Activated naive CD4-positive, alpha-beta T cell treated with anti-CD3 and anti-CD28 coated beads, Interleukin-2, amount 10 ng/mL, durations not matched to agents 7 days and 5 days (primary cell): ENCODE data around the gene CTCFL.
"Not testable (repeated sequence)": the region's sequence is repeated elsewhere in the genome, so short reads cannot be mapped to it uniquely, and the experiment has no call there.

Experiments
- CTCF ChIA-PET: fragments of 350-600 bp; sonication (Branson Sonifier 250); formaldehyde crosslinking; loops from one replicate; lab custom pipeline; 2021; ENCODE audit warnings: antibody characterized with exemption; lab: Charles Lee
- DNase-seq: peaks from one replicate; pipeline ENCODE4 v3.0.0-alpha.2; 2020
- H3K27ac Mint-ChIP-seq: one replicate; pipeline ENCODE4 v1.8.0; 2021; ENCODE audit warnings: mild to moderate bottlenecking, moderate library complexity, mixed read lengths
- H3K27me3 Mint-ChIP-seq: one replicate; pipeline ENCODE4 v1.8.0; 2021; ENCODE audit warnings: mild to moderate bottlenecking, mixed read lengths
- H3K36me3 Mint-ChIP-seq: one replicate; pipeline ENCODE4 v1.8.0; 2021; ENCODE audit warnings: mixed read lengths
- H3K4me1 Mint-ChIP-seq: one replicate; pipeline ENCODE4 v1.8.0; 2021; ENCODE audit warnings: mixed read lengths
- H3K4me3 Mint-ChIP-seq: one replicate; pipeline ENCODE4 v1.8.0; 2021; ENCODE audit warnings: mild to moderate bottlenecking, moderate library complexity, mixed read lengths
- H3K9me3 Mint-ChIP-seq: one replicate; pipeline ENCODE4 v1.8.0; 2021; ENCODE audit warnings: mixed read lengths

The CTCFL gene

DNA sequence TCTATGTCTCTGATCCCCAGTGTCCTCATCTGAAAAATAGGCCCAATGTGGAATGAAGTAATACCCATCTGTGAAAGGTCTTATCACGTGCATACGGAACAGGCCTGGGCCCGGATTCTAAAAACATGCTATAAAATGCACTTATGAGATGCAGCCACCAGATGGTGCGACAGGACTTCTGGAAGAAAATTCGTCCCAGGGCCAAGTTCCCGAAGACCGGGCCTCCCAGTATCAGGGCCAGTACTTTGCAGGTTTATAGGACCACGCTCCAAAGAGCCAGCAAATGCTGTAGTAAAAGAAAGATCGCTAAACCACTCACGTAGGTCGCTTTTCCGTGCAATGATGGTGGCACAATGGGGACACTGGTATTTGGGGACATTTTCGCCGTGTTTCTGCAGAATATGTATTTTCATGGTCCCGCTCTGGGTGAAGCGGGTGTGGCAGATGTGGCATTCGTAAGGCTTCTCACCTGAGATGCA, 10.6 kb downstream of the CTCFL start:
- H3K36me3 Mint-ChIP-seq, result no peaks in the 10 kb centered on the region
- no peak overlapping the region for H3K27ac Mint-ChIP-seq
- peak; percentile 53 for DNase-seq
- H3K4me1 Mint-ChIP-seq, result no peaks in the 10 kb centered on the region
- H3K9me3 Mint-ChIP-seq, result no peaks in the 10 kb centered on the region
- peaks cover 16% of the 10 kb centered on the region for H3K27me3 Mint-ChIP-seq
- CTCF ChIA-PET, result interaction anchor here (1.1 to 3.0 kb wide), 5 partner anchors 9 to 693 kb away, joined by 3 to 22 read pairs (median 3); no protein-coding TSS in a partner anchor
- H3K4me3 Mint-ChIP-seq, result no peak overlapping the region

DNA sequence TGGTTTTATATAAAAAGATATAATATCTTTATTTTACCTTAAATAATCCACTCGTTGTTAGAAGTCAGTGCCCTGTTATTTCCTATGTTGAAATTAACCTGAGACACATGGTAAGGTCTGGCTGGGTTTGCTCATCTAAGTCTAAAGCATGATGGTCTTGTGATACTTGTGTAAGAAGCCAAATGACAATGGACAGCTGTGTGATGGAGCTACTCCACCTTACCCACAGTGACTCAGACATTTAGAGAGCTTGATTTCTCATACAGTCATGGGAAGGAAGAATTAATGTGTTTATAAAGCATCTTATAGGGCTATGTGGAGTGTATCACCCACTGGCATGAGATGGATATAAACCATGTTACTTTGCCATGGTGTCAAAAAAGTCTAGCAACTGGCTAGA, 11.7 kb downstream of the CTCFL start:
- Mint-ChIP-seq H3K9me3 (no peaks in the 10 kb centered on the region), H3K36me3 (no peaks in the 10 kb centered on the region), H3K4me3 (no peak overlapping the region), H3K4me1 (no peaks in the 10 kb centered on the region), H3K27ac (no peak overlapping the region), H3K27me3 (peaks cover 28% of the 10 kb centered on the region)
- CTCF ChIA-PET, result interaction anchor here (1.4 to 1.8 kb wide), 3 partner anchors 11 to 82 kb away, joined by 3 to 8 read pairs (median 5); no protein-coding TSS in a partner anchor
- no peak for DNase-seq

DNA sequence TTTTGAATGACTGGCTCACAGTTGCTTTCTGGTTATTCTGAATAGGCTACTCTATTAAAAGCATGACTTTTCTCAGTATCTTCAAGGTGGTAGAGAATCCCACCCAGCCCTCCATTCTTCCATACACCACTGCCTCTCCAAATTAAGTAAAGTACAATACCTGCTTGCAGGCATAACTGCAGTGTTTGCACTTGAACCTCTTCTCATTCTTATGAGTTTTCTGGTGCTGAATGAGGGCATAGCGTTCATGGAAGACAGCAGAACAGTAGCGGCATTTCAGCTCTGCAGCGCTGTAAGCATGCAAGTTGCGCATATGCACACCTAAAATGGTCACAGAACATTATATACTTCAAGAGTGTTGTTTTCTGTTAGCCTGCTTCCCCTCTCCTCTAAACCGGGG, 12.5 kb downstream of the CTCFL start:
- Mint-ChIP-seq H3K4me1 (no peaks in the 10 kb centered on the region), H3K27ac (no peak overlapping the region), H3K36me3 (no peaks in the 10 kb centered on the region), H3K4me3 (no peak overlapping the region), H3K9me3 (no peaks in the 10 kb centered on the region), H3K27me3 (peaks cover 33% of the 10 kb centered on the region)
- CTCF ChIA-PET, result interaction anchor here (0.6 to 1.7 kb wide), 3 partner anchors 10 to 474 kb away, joined by 3 to 5 read pairs (median 3); no protein-coding TSS in a partner anchor
- no peak for DNase-seq

DNA sequence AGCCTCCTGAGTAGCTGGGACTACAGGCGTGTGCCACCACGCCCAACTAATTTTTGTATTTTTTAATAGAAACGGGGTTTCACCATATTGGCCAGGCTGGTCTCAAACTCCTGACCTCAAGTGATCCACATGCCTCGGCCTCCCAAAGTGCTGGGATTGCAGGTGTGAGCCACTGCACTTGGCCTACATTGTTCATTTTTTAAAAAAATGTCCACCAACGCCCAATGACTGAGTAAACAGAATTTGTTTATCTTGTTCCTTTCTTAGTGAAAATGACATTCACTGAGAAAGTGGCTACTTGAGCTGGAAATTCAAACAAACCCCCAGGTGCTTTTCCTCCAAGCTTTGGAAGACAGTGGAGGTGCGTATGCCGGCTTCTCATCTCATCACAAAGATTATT, 13.2 kb downstream of the CTCFL start:
- peaks cover 39% of the 10 kb centered on the region for H3K27me3 Mint-ChIP-seq
- not testable (repeated sequence) for H3K9me3 Mint-ChIP-seq, H3K4me3 Mint-ChIP-seq, H3K36me3 Mint-ChIP-seq, H3K27ac Mint-ChIP-seq, H3K4me1 Mint-ChIP-seq, DNase-seq
- CTCF ChIA-PET, result interaction anchor here (0.6 to 1.3 kb wide), 2 partner anchors 85 to 475 kb away, joined by 3 read pairs; no protein-coding TSS in a partner anchor

DNA sequence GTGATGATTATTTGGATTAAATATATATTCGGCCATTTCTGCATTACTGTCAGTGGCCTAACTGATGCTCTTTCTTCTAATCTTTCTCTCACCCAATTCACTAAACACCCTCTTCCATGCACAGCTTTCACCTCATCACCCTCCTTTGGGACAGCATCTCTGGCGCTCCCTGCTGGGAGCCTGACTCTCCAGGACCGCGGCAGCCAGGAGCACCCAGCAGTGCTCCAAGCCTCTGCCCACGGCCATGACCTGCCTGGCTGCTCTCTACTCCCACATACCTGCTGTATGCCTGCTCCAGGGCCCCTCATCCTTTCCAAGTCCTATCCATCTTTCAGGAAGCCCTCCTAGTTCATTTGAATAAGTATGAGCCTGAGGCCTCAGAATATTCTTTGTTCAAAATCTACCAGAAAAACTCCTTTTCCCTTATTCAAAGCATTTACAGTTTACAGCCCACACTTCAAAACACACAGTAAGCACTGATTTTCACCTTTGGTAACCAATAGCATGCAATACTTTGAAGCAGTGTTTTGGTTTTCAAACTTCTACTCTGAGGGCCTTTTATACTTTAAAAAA, 15.2 kb downstream of the CTCFL start:
- CTCF ChIA-PET, result no interaction called here
- H3K9me3 Mint-ChIP-seq, result no peaks in the 10 kb centered on the region

DNA sequence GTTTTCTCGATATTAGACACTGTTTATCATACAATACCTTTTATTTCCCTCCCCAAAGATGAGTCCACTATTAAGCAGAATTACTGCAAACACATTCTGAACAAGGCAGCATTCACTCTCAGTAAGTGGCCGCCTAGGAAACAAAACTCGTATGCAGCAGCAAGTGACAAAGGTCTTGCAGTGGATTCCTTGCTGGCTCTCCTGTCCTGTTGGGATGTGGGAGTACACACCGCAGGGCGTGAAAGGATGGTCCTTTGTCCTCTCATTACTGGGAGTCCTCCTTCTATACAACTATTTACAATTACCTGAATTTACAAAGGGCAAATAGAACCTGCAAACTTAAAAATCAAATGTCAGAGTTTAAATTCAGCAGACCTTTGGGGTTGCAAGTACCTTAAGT, 16.1 kb downstream of the CTCFL start:
- Mint-ChIP-seq H3K27me3 (peaks cover 53% of the 10 kb centered on the region), H3K9me3 (no peaks in the 10 kb centered on the region), H3K36me3 (no peaks in the 10 kb centered on the region), H3K4me1 (no peaks in the 10 kb centered on the region), H3K4me3 (no peak overlapping the region), H3K27ac (no peak overlapping the region)
- CTCF ChIA-PET, result interaction anchor here (1.0 kb wide), 1 partner anchor 119 kb away, joined by 3 read pairs; no protein-coding TSS in a partner anchor
- DNase-seq, result no peak

More for the DNA sequence above, 15.2 kb downstream of the CTCFL start:
- Mint-ChIP-seq H3K4me1 (no peaks in the 10 kb centered on the region), H3K36me3 (no peaks in the 10 kb centered on the region), H3K4me3 (no peak overlapping the region), H3K27me3 (peaks cover 50% of the 10 kb centered on the region), H3K27ac (no peak overlapping the region)
- peak; percentile 31 for DNase-seq

DNA sequence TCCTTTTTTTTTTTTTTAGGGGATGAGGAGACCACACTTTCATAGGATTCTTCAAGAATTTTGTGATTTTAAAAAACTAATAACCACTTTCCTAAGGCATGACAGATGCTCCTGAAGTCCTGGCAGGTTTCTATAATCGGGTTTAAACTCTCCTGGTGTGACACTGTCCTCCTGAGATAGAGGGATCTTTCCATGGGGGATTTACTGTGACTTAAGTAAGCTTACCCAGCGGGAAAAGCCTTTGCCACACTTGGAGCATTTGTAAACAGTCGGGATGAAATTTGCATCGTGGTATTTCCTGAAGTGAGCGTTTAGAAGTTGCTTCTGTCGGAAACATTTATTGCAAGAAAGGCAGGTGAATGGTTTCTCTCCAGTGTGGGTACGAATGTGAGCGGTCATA, 16.6 kb downstream of the CTCFL start:
- Mint-ChIP-seq H3K27ac (no peak overlapping the region), H3K9me3 (no peaks in the 10 kb centered on the region), H3K27me3 (peaks cover 57% of the 10 kb centered on the region), H3K4me3 (no peak overlapping the region), H3K4me1 (no peaks in the 10 kb centered on the region), H3K36me3 (no peaks in the 10 kb centered on the region)
- no peak for DNase-seq
- CTCF ChIA-PET, result interaction anchor here (0.9 to 1.0 kb wide), 2 partner anchors 119 to 121 kb away, joined by 3 read pairs; no protein-coding TSS in a partner anchor

DNA sequence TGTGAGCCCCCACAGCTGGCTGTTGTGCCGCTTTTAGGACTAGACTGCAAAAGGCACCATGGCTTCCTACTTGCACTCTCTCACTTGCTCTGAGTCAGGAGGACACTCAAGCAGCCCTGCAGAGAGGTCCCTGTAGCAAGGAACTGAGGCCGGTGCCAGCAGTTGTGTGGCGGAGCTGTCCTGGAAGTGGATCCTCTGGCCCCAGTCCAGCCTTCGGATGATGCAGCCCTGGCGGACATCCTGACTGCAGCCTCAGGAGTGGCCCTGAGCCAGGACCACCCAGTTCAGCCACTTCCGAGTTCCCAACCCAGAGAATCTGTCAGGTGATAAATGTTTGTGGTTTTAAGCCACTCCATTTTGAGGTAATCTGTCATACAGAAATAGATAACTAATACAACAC, 17.5 kb downstream of the CTCFL start:
- no peak overlapping the region for H3K4me3 Mint-ChIP-seq
- H3K36me3 Mint-ChIP-seq, result no peaks in the 10 kb centered on the region
- H3K9me3 Mint-ChIP-seq, result no peaks in the 10 kb centered on the region
- no peaks in the 10 kb centered on the region for H3K4me1 Mint-ChIP-seq
- peaks cover 66% of the 10 kb centered on the region for H3K27me3 Mint-ChIP-seq
- CTCF ChIA-PET, result interaction anchor here (0.9 to 1.1 kb wide), 2 partner anchors 8 to 120 kb away, joined by 3 read pairs; no protein-coding TSS in a partner anchor
- DNase-seq, result no peak
- H3K27ac Mint-ChIP-seq, result no peak overlapping the region

DNA sequence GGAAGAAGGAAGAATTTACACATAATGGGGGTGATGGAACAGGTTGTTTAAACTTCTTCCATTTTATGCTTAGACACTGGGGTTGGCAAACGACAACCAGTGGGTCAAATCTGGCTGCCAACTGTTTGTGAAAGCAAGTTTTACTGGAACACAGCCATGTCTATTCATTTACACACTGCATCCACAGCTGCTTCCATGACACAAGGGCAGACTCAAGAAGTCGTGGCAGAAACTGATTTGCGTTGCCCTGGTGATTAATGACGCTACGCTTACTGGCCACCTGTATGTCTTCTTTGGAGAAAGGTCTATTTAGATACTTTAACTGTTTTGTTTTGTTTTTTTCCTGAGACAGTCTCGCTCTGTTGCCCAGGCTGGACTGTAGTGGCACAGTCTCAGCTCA, 19.0 kb downstream of the CTCFL start:
- H3K4me3 Mint-ChIP-seq, result no peak overlapping the region
- no peaks in the 10 kb centered on the region for H3K9me3 Mint-ChIP-seq
- CTCF ChIA-PET, result interaction anchor here (1.1 to 1.3 kb wide), 2 partner anchors 10 to 90 kb away, joined by 3 to 4 read pairs; no protein-coding TSS in a partner anchor
- no peaks in the 10 kb centered on the region for H3K4me1 Mint-ChIP-seq
- peaks cover 80% of the 10 kb centered on the region for H3K27me3 Mint-ChIP-seq
- H3K27ac Mint-ChIP-seq, result no peak overlapping the region
- no peaks in the 10 kb centered on the region for H3K36me3 Mint-ChIP-seq
- DNase-seq, result no peak

DNA sequence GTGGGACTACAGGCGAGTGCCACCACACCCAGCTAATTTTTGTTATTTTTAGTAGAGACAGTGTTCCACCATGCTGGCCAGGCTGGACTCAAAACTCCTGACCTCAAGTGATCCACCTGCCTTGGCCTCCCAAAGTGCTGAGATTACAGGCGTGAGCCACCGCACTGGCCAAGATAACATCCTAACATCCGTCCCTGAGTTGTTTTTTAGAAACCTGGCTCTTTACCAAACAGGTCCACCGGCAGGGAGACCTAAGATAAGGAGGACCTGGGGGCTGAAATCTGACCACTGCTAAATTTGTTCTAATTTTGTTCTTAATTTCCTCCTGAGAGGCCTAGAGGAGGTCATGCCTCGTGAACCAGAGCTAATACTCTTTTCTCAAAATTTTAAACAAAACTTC, 20.5 kb downstream of the CTCFL start:
- Mint-ChIP-seq H3K27me3 (peaks cover 88% of the 10 kb centered on the region), H3K27ac (no peak overlapping the region), H3K4me1 (no peaks in the 10 kb centered on the region), H3K4me3 (no peak overlapping the region), H3K36me3 (no peaks in the 10 kb centered on the region), H3K9me3 (no peaks in the 10 kb centered on the region)
- CTCF ChIA-PET, result interaction anchor here (0.7 to 1.0 kb wide), 2 partner anchors 11 to 92 kb away, joined by 3 read pairs; no protein-coding TSS in a partner anchor
- no peak for DNase-seq

DNA sequence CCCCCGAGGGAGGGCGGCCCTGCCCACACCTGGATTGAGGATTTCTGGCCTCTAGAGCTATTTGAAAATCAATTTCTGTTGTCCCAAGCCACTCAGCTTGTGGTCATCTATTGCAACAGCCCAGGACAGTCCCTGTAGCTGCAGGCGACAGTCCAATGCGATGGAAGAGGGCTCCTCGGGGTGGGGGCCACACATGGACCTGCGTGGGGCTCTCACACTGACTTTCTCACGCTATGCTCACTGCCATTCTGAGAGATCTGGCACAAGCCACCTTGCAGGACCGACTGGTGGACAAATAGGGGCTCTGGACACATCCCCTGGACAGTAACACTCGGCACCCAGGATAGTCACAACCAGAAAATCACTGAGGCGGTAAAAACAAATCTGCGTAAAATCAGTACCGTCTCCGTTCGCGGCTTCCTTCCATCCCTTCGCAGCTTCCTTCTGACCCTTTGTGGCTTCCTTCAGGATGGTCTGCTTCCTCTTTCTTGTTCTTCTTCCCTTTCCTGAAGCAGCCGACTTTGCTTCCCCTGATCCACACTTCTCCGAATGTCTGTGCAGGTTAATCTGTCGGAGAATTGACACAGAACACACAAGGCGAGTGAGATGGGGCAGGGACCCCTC, 21.8 kb downstream of the CTCFL start:
- no peak for DNase-seq
- no peak overlapping the region for H3K4me3 Mint-ChIP-seq
- CTCF ChIA-PET, result interaction anchor here (1.2 to 1.8 kb wide), 2 partner anchors 10 to 30 kb away, joined by 3 to 5 read pairs; no protein-coding TSS in a partner anchor
- H3K27ac Mint-ChIP-seq, result no peak overlapping the region
- peaks cover 89% of the 10 kb centered on the region for H3K27me3 Mint-ChIP-seq
- no peaks in the 10 kb centered on the region for H3K9me3 Mint-ChIP-seq
- H3K36me3 Mint-ChIP-seq, result no peaks in the 10 kb centered on the region
- peaks cover 7% of the 10 kb centered on the region for H3K4me1 Mint-ChIP-seq

DNA sequence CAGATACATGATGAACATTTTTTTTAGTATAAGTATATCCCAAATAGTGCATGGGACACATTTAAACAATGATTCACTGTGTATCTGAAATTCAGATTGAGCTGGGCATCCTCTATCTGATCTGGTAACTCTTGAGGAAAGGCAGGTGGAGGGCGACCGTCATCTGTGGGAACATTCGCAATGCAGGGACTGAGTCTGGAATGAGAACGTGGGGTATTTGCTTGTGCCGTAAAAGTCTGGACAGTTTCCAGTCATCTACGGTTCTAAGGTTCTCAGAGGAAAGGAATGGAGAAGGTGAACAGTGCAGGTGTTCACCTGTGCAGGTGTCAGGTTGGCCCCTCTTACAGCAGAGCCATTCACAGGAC, 22.6 kb downstream of the CTCFL start:
- no peaks in the 10 kb centered on the region for H3K36me3 Mint-ChIP-seq
- CTCF ChIA-PET, result interaction anchor here (1.2 to 1.8 kb wide), 2 partner anchors 11 to 29 kb away, joined by 3 to 5 read pairs; no protein-coding TSS in a partner anchor
- no peak overlapping the region for H3K4me3 Mint-ChIP-seq
- peaks cover 86% of the 10 kb centered on the region for H3K27me3 Mint-ChIP-seq
- H3K9me3 Mint-ChIP-seq, result no peaks in the 10 kb centered on the region
- H3K27ac Mint-ChIP-seq, result no peak overlapping the region
- peaks cover 9% of the 10 kb centered on the region for H3K4me1 Mint-ChIP-seq
- no peak for DNase-seq

DNA sequence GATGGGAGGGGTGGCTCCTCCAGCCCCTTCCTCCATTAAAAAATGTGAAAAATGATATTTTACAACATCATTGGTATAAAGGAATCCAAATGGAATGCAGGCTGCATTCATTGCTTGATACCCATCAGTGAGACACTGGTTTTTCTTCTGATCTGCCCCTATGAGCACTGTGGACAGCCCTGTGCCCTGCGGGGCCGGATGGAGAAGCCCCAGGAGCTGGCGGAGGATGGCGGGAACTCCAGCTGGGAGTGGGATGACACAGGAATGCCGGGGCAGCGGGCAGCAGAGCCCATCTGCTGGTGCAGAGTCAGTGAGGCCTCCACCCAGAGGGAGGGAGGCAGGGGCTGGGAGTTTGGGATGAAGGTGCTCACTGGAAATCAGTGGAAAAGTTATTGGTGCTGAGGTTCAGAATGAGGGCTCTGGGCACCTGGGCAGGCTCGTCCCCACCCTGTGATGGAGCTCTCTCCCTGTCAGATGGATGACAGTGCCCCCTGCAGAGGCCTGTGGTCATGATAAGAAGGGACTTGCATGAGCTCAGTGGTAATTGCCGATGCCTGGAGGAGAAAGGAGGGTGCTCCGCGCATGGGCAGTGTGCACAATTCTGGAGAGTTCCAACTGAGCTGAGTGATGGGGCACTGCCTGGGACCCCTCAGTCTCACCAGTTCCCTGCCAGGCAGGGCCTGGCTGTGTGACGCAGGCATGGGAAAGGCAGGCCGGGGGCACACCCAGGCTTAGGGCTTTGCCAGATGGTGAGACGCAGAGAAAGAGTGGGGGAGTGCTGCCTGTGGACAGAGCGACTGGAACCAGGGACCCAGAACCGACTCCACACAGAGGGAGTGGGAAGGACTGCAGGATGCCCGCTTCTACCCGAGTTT, 23.2 kb downstream of the CTCFL start:
- H3K27me3 Mint-ChIP-seq, result peaks cover 86% of the 10 kb centered on the region

DNA sequence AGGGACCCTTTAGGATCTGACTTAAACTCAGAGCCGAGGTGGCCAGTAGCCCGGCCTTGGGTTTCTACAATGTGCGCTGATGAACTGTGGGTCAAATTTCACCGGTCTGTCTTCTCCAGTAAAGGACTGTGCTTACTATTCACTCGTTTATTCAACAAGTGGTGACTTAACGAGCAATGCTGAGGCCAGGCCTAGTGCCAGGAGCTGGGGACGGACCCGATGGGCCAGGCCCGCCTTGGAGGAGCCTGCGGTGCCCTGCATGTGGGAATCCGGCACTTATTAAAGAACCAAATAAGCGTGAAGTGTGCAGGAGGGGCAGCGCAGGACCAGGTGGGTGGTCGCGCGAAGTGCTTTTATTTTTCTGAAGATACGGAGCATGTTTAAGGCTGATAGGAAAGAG, 24.0 kb downstream of the CTCFL start:
- no peak overlapping the region for H3K4me3 Mint-ChIP-seq
- peaks cover 9% of the 10 kb centered on the region for H3K4me1 Mint-ChIP-seq
- peaks cover 87% of the 10 kb centered on the region for H3K27me3 Mint-ChIP-seq
- no peaks in the 10 kb centered on the region for H3K36me3 Mint-ChIP-seq
- DNase-seq, result no peak
- CTCF ChIA-PET, result no interaction called here
- H3K9me3 Mint-ChIP-seq, result no peaks in the 10 kb centered on the region
- H3K27ac Mint-ChIP-seq, result no peak overlapping the region

More for the DNA sequence above, 23.2 kb downstream of the CTCFL start:
- H3K4me1 Mint-ChIP-seq, result peaks cover 9% of the 10 kb centered on the region
- no peak for DNase-seq
- CTCF ChIA-PET, result interaction anchor here (1.2 to 1.8 kb wide), 2 partner anchors 11 to 29 kb away, joined by 3 to 5 read pairs; no protein-coding TSS in a partner anchor
- H3K4me3 Mint-ChIP-seq, result no peak overlapping the region
- H3K9me3 Mint-ChIP-seq, result no peaks in the 10 kb centered on the region
- no peaks in the 10 kb centered on the region for H3K36me3 Mint-ChIP-seq
- H3K27ac Mint-ChIP-seq, result no peak overlapping the region
